NB4 (cell line): ENCODE data around the gene CUL1.

Experiments used
- POLR2A ChIP-seq: IDR thresholded peaks from 2 replicates; pipeline ENCODE4 v1.6.1; 2011; ENCODE audit warnings: mild to moderate bottlenecking; ENCODE audit not compliant: insufficient read length; ENCODE audit errors: extremely low read depth
- TF ChIP-seq, protein P1 (sequence below): IDR thresholded peaks from one replicate; pipeline ENCODE4 v1.5.1; 2012; ENCODE audit warnings: low read depth, low read length

DNA sequence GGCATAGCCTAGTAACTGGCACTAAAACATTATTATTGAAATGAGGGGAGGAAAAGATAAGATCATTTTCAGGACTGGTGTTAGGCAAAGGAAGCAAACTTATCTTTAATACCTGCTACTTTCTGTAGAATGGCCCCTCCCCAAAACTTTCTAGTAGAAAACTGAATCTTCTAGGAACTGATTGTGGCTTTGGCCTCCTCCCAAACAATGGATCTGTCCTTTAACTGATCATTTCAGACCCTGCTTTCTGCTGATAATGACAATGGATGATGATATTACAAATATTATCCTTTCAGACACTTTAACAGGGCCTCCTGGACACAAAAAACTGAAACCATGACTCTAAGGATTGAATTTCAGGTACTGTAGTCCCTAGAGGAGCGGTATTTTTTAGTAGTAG lies 130.3 kb downstream of the CUL1 start:
- TF ChIP-seq, protein P1, sequence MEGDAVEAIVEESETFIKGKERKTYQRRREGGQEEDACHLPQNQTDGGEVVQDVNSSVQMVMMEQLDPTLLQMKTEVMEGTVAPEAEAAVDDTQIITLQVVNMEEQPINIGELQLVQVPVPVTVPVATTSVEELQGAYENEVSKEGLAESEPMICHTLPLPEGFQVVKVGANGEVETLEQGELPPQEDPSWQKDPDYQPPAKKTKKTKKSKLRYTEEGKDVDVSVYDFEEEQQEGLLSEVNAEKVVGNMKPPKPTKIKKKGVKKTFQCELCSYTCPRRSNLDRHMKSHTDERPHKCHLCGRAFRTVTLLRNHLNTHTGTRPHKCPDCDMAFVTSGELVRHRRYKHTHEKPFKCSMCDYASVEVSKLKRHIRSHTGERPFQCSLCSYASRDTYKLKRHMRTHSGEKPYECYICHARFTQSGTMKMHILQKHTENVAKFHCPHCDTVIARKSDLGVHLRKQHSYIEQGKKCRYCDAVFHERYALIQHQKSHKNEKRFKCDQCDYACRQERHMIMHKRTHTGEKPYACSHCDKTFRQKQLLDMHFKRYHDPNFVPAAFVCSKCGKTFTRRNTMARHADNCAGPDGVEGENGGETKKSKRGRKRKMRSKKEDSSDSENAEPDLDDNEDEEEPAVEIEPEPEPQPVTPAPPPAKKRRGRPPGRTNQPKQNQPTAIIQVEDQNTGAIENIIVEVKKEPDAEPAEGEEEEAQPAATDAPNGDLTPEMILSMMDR = no peak
- no peak for TF ChIP-seq POLR2A
